Colon (tissue), 2 donors: ENCODE measurements around the gene TRIL.

ENCODE experiments used
- FAIRE-seq: peaks from 2 replicates; lab custom pipeline; 2012; peaks lifted over from hg19 to GRCh38; lab: Jason Lieb, UNC
- donor health status: control.
- donor health status: control.

Gene TRIL

DNA sequence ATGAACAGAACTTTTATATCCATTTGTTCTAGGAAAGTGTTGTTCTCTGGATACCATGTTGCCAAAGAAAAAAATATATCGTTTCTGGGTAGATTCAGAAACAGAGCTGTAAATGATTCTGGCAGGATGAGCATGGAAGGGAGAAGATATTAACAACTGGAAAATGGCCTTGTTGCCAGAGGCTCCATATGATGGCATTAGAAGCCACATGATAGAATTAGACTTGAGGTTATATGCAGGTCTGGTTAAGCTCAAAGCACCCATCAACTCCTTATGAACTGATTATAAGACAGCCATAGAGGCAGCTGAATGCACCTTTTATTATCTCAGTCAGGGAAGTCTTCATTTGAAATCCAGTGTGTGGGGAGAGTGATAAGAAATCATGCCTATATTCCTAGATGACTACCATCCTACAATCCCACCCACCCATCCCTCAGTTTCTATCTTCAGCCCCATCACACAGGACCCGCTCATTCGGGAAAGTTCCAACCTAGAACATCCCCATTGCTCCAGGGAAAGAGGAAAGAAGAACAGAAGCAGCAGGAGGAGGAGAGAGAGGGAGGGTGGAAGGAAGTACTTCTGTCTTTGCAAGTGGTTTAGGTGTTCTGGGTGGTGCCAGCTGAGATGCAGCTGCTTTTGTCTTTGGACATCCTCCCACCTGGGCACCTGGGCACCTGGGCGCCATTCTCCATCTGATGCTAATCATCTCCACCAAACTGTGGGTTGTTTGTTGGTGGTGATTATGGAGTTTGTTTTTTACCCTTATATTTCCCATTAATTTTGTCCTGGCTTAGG, 25.5 kb upstream of the TRIL start:
- FAIRE-seq, result no peak

DNA sequence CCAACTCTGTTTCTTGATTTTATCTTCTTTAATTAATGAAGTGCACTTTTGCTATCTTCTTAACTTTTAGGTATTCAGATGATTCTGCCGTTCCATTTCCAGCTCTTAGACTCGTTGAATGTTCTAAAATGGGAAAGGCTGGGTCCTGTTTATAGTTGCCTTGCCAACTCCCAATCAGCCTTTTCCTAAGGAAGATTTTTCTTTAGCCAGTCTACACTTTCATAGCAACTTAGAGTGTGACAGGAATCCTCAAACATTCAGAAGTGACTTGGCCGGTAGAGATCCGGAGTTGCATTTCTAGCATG, 23.0 kb upstream of the TRIL start:
- FAIRE-seq, result no peak

DNA sequence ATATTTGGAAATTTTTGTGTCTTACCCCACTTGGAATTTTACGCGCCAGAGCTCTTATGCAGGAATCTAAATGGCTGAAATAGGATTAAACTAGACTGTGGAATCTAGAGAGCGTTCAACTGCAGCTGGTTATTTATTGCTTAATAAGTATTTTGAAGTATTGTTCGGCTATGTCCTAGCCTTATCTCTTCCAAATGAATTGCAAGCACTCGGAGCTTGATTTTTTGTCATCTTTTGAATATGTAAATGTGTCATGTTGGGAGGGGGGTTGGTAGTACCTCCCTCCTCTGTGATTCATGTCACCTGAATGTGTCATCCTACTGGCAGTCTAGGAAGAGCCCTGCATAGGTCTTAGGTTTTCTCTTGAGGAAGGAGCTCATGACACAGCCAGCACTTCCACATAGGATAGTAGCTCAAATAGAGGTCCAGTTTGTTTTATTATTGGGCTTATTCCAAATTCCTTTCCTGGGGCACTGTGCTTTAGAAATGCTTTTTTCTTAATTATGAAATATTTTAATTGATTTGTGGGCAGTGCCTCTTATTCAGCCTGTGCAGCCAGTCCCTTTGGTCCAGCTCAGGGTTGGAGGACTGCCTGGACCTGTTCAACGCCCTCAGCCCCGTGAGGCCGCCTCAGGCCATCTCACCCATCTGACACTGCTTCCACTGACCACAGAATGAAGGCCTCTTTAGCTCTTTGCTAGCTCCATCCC, 22.5 kb upstream of the TRIL start:
- FAIRE-seq, result no peak

DNA sequence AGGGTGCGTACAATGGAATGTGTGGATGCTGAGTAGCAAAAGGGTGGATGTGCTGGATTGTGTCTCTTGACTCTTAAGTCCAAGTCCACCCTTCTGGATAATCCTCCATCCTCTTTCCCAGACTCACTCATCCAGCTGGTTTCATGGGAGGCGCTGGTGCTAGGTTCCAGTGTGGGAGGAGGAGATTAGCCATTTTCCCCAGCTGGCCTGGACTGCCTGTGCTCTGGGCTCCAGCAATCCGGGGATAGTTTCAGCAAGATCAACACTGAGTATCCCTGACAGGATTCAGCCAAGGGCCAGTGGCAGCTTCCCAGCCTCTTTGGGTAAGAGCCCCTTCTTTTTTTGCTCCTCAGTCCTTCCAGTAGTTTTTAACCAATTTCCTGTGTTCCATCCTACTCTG, 21.6 kb upstream of the TRIL start:
- FAIRE-seq, result no peak

DNA sequence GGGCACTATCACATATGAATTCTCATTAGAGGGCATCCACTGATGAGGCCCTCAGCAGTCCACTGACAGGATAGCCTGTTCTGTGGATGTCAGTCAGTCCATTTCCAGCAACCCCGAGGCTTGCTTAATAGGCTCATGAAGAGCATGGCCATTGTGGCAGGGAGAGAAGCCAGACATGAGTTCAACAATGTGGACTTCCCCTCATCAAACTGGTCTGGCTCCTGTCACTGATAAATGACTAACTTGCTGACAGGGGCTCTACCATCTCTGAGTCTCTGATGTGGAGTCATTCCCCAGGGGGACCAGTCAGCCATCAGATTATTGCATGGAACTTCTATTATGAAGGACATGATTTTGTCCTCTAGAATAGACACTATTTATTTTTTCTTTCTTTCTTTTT, 19.8 kb upstream of the TRIL start:
- FAIRE-seq, result no peak

DNA sequence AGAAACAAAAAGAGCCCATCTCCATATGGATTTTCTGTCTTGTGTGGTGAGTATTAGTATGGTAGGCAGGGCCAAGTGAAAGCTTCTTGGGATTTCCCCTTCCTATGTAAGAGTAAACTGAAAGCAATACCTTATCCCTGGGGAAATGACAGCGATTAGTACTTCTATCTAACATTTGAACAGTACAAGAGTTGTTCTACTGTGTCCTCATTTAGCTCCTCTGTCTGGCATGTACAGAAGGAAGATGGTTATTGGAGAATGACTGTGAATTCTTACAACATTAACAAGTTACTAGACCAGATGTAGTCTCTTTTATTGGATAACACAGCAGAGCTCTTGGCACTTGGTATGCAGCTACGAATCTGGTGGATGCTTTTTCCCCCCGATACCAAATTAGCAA, 17.9 kb upstream of the TRIL start:
- FAIRE-seq, result no peak

DNA sequence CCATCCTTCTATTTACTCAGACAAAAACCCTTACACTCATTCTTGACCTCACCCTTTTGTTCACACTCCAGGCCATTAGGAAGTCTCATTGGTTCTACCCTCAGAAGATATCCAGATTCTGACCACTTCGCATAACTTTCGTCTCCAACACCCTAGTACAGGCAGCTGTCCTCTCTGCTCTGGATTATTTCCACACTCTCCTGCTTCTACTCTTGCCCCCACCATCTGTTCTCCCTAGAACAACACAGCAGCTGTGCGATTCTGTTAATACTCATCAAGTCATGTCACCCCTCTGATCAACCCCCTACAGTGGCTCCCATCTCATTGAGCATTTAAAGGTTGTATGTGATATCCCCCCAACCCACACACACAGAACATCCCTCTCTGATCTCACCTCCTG, 15.5 kb upstream of the TRIL start:
- no peak for FAIRE-seq

DNA sequence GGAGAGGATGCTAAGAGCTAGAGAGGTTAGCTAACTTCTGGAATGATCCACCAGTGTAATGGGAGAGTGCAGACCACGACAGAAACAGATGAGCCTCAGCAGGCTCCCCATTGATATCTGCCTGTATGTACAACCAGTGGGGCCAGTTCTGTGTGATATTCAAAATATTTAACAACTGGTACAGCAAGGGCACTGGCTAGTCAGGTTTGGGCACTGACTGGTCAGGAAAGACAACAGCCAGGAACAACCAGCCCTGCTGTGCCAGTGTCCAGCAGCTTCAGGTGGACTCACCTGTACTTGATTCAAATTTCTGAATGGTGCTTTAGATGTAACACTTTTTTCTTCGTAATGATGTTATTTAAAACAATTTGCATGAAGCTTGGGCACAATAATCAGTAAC, 5.9 kb upstream of the TRIL start:
- no peak for FAIRE-seq

DNA sequence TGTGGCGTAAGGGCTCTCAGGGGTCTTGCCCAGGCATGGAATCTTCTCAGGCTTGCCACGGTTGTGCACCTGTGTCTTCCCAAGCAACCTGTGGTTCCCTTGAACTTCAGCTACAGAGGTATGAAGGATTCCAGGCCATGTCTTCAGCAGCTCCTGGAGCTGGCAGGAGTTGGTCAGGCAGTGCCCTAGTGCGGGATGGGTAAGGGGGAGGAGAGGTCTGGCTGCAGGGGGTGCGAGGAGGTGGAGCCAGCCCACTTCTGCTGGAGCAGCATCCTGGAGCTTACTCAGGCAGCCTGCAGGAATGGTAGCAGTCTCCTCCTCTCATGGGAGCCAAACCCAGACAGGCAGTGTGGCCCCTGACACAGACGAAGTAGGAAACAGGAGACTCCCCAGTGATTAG, 3.8 kb upstream of the TRIL start:
- no peak for FAIRE-seq

DNA sequence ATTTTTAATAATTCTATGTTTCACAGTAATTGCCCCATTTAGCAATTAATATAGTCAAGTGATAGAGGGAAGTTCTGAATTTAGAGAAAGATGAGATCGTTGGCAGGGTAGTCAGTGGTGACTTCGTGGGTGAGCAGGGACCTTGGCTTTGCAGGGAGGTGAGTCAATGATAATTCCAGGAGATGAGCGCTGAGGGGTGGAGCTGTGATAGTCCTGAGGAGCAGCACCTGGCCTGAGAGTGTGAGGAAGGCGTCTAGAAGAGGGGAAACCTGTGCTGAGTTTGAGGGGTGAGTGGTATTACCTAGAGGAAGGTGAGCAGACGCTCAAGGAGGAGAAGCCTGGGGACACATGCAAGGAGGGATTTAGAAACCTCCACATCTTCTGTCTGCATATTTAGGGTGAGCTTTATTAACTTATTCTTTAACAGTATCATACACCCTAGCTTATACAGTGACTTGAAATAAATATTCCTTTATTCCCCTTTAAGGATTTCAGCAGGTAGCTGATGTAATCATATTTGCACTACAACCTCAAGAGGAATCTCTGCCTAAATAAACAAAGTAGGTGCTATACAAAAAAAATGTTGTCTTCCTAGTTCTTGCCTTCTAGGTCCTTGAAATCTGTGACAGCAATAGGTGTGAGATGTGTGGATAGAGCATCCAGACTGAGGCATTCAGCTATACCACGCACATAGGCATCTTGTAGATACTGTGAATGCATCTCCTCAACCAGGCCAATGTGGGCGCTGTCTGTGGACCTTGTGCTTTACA, 2.1 kb upstream of the TRIL start:
- no peak for FAIRE-seq

DNA sequence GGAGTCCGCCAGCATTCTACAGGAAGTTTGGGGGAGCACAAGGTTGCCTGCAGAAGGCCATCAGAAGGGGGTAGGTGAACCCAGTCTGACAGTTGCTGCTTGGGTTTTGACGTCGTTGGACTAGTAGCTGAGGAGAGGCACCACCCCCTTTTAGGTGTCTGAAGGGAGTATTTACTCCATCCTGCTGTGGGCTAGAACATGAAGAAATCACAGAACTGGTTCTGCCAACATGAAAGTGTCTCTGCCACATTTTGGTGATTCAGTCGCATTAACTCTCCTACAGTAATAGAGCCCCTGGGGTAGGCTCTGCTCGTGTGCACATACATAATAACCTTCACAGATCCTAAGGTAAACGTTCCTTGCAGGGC, 834 bp upstream of the TRIL start:
- no peak for FAIRE-seq

DNA sequence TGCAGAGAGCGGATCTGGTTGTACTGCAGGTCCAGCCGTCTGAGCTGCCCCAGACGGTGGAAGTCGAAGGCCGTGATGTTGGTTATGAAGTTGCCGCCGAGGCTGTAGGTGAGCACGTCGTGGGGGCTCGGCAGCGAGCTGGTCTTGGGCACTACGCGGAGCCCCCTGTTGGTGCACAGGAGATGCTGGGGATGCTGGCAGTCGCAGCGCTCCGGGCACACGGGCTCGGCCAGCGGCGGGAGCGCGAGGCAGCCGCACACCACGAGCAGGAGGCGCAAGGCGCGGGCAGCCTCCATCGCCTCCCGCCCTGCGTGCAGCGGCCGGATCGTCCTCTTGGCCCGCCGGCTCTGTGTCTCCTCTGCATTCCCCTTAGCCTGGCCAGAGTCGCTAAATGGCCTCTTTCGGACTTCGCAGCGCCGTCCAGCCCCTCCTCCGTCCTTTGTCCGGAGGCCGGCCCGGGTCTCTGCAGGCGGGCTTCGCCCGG, 337 bp downstream of the TRIL start:
- FAIRE-seq, result no peak

DNA sequence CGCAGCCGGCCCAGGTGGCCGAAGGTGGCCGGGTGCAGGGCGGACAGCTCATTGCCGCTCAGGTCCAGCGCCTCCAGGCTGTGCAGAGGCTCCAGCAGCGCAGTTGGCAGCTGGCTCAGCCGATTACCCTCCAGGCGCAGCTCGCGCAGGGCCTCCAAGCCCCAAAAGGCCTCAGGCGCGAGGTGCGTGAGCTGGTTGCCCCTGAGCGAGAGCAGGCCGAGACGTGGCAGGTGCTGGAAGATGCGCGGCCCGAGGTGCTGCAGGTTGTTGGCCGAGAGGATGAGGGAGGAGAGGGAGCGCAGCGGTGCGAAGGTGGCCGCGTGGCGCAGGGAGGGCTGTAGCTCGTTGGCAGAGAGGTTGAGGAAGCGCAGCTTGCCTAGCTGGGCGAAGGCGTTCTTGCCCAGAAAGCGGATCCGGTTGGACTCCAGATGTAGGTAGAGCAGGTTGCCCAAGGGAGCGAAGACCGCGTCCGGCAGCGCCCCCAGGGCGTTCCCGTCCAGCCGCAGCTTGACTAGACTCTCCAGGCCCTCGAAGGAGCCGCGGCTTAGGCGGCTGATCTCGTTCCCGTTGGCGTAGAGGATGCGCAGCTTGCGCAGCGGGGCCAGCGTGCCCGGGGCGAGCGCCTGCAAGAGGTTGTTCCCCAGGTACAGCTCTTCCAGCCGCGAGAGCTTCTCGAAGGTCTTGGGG, 923 bp downstream of the TRIL start:
- no peak for FAIRE-seq

DNA sequence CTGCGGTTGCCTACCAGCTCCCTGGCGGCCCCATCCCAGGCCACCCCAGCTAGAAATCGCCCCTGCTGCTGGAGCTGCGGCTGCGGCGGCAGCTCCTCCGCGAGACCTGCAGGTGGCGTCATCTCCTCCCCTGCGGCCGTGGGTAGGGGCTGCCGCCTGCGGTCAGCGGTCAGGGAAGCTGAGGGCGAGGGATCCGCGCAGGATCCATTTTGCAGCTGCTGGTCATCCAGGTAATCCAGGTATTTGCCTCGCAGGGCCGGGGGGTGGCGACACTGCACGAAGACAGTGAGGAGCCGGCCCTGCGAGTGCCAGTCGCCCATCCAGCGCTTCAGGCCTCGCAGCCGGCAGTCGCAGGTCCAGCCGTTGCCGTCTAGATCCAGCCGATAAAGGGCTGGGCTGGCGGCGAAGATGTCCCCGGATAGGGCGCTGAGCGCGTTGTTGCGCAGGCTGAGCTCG, 1.5 kb downstream of the TRIL start:
- no peak for FAIRE-seq

DNA sequence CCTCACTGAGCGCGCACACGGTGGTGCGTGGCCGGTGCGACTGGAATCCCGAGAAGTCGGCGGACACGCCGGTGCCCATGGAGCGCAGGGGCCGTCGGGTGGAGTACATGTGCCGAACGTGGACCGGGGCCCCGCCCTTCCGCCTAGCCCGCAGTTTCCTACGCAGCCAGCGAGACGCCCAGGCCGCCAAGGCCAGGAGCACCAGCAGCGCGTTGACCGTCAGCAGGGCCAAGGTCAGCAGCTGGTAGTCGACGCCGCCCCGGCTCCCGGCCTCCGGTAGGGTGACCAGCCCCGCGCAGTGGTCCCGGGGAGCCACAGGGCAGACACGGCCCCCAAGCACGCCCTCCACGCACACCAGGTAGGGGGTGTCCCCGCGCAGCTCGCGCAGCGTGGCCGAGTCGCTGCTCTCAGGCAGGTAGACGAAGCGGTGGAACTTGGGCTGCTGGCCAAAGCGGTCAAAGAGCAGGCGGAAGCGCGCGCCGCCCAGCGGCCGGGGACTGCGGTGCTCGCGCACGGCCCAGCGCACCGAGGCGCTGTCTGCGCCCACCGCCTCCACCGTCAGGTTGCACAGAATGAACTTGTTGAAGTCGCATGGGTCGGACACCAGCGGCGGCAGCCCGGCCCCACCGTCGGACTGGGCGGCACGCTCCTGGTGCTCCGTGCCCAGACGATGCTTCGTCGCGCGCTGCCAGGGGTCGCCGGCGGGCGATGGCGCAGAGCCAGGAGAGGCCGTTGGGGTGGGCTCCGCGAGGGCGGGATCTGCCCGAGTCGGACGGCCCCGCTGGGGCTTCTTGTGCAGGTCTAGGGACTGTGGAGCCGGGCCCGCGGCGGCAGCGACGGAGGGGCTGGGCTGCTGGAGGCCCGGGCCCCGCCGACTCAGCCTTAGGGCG, 2.2 kb downstream of the TRIL start:
- FAIRE-seq, result no peak

DNA sequence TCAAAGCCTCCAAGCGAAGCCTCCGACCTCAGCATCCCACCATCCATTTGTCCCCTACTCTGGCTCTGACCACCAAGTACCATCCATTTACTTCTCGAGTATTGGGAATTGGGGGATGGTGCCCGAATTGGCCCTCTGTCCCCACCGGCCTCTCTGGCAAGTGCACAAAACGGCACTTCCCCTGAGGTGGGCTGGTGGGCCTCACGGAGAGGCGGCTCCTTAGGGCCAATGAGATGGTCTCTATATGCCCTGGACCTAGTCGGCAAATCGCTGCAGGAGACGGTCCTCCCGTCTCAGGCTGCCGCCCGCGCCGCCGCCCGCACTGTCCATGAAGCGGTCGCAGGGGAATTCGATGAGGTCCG, 2.8 kb downstream of the TRIL start:
- no peak for FAIRE-seq

DNA sequence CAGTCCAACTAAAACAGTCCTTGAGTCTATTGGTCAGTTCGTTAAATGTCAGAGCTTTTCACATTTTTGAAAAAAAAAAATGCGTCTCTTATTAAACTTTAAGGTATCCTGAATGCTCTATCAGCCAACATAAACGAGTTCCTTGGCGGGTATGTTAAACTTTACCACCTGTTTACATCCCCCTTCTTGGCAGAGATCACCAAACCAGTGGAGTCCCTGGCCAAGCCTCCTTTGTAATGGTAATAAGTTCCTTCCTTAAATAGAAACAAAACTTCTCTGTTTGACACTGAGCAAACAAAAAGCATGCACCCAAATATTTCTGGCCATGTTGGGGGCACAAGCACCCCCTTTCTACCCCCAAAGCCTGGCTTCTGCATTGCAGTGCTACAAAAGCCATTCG, 3.2 kb downstream of the TRIL start:
- FAIRE-seq, result no peak

DNA sequence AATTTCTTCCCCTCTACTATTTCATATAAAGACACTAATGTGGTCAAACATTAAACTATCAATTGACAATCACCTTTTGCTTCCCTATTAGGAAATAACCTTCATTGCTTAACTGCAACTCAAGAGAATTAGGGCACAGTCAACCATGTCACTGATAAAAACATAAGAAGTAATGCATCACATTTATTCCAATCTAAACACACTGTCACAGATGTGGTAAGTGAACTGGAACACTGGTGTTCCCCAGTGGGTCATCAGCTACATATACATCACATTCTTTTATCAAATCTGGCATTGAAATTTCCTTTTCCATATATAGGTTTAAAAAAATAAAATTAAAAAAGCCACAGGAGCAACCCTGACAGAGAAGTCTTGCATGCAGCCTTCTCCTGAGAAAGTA, 3.7 kb downstream of the TRIL start:
- no peak for FAIRE-seq

DNA sequence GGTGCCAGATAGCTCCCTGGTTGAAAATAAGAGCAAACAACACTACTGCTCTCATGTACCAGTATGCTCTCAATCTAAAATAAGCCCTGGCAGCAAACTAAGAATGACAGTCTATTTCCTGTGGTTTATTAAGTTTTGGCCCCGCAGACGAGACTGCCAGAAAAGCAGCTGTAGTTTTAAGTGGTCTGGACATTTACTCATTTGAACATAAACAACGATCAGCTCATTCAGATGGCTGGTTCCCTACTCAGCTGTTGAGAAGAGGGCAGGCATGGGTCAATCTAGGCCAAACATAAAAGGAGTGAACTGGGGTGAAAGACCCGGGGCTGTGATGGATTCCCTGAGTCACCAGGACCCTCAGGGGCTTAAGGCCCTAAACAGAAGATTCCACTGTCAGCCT, 4.5 kb downstream of the TRIL start:
- FAIRE-seq, result no peak

DNA sequence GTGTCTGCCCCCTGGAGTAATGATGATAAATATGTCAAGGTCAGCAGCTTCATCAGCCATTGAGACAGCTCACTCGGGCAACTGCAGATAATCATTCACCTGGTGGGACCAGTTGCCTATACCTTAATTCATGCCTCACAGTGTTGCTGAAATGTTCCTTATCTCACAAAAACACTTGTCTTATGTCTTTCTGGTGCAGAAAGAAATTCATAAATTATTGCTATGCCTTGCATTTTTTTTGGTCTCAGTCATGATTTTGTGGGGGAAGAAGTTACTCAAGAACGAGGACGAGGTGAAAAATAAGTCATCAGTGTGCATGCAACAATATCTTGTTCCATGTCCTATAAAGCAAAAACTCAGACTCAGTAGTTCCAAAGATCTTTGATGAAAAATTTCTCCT, 16.0 kb downstream of the TRIL start:
- FAIRE-seq, result no peak

DNA sequence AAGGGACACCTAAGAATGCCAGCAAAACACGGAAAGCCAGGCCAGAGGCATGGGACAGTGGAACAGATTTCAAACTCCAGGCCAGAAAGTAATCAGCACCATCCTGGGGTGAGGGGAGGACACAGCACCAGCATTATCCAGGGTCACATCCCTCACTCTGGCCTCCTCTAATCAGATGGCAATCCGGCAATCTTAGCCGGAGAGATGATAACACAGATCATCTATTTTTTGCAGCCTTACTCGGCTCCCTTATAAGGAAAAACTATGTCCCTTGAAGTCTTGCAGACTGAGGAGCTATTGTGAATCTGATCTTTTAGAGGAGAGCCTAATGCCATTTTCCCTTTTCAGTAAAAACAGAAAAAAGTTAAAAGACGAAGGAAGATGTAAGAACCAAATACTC, 16.5 kb downstream of the TRIL start:
- no peak for FAIRE-seq
